Measurements from ENCODE around the gene PDE7B. TPM values are rescaled to one million over a fixed set of nuclear protein-coding genes. Genes with fewer than 3 reads are reported as not detected.
A peak's percentile ranks its signal among the peaks of the same experiment; 100 is the strongest.

The PDE7B gene
- total RNA-seq, 1 donor from 2014 or later: 18.7 TPM

- ATAC-seq (no peak), DNase-seq (ENCODE audit: missing footprints) (no peak)
- intact Hi-C loops (cut with DNase I): no loop called here
Measured at GRCh38 chr6:135909737-135910387, 58.4 kb downstream of the PDE7B start.

DNA sequence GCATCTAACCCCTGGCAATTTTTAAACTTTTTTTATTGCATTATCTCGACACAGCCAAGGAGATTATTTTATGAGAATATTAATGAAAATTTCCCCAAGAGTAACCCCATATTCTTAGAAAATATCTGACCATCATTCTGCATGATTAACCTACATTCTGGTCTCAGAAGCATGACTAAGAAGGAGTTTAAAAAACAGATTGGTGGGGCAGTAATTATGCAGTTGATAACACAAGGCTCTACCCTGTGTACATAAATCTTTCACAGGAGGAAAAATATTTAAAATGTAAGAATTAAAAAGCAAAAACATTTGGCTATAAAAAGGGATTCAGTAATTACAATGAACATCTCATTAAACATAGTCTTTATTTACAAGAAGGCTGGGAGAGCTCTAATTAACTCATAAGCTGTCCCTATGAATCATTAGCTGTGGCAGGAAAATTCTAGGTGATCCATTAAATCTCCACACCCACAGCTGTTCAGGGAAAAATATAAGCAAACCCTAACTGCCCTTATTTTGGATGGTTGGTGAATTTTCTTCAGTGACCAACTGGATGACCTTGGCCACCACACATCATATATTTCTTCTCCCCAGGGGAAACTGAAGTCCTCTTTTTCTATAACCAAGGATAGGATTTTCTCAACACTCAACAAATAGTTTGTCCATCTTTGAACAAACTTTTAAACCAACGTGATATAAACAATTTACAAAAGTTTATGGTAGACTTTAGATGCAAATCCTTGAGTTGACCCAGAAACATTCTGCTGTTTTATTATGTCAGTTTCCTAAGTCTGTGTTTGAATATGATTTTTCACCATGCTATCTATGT is 59.5 kb downstream of the PDE7B start:
- ATAC-seq: no peak
- no peak for DNase-seq (ENCODE audit: missing footprints)
- intact Hi-C loops (cut with DNase I): no loop called here

- no peak for DNase-seq (ENCODE audit: missing footprints)
- intact Hi-C loops (cut with DNase I): no loop called here
Measured at GRCh38 chr6:135913785-135914184, 62.3 kb downstream of the PDE7B start.

GRCh38 chr6:135919026-135919425 is 67.5 kb downstream of the PDE7B start:
- intact Hi-C loops (cut with DNase I): no loop called here
- no peak for DNase-seq (ENCODE audit: missing footprints)
- ATAC-seq: no peak

More at GRCh38 chr6:135913785-135914184, 62.3 kb downstream of the PDE7B start:
- ATAC-seq: no peak

- ATAC-seq (no peak), DNase-seq (ENCODE audit: missing footprints) (no peak)
- intact Hi-C loops (cut with DNase I): no loop called here
Measured at GRCh38 chr6:135920689-135921088, 69.2 kb downstream of the PDE7B start.

DNA sequence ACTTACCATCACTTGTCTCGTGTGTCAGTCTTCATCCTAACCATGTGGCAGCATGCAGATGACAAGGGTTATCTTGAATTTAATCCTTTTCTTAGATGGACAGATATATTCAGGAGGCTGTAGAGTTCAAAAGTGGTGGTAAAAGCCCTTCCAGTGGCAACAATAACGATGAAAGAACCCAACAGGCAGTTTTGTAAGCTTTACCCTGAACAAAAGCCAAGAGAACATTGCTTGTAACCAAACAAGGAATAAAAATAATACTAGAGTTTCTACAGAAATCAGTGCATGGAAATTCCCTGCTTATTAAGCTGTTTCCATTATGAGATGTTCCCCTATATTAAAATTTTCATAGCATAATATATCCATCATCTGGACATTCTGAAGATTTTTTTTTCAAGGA is 69.7 kb downstream of the PDE7B start:
- intact Hi-C loops (cut with DNase I): no loop called here

DNA sequence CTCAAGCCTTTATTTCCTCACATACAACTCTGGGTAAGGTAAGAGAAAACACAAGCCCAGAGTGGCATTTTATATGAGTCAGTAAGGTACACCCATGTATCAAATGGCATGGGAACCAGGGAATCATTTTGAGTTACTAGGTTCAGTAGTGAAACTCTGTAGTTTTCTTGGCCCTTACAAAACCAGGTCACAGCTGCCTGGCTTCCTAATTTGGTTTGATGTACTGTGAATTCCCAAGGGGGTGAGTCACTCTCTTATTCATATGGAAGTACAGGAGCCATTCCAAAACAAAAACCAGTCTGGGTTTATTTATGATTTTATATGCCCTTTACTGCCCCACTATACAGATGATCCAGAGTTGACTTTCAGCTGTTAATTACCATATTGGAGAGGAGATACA is 70.7 kb downstream of the PDE7B start:
- intact Hi-C loops (cut with DNase I): no loop called here
- ATAC-seq (peak; percentile 83), DNase-seq (ENCODE audit: missing footprints) (no peak)

More for the DNA sequence above, 69.7 kb downstream of the PDE7B start:
- DNase-seq (ENCODE audit: missing footprints) (no peak), ATAC-seq (no peak)

GRCh38 chr6:135922746-135923145 is 71.2 kb downstream of the PDE7B start:
- intact Hi-C loops (cut with DNase I): no loop called here
- DNase-seq (ENCODE audit: missing footprints) (peak; percentile 72), ATAC-seq (peak; percentile 81)

GRCh38 chr6:135932651-135933050 is 81.2 kb downstream of the PDE7B start:
- intact Hi-C loops (cut with DNase I): no loop called here
- DNase-seq (ENCODE audit: missing footprints) (no peak), ATAC-seq (no peak)

- ATAC-seq (peak; percentile 53), DNase-seq (ENCODE audit: missing footprints) (no peak)
- intact Hi-C loops (cut with DNase I): no loop called here
Measured at GRCh38 chr6:135935941-135936601, 84.6 kb downstream of the PDE7B start.

DNA sequence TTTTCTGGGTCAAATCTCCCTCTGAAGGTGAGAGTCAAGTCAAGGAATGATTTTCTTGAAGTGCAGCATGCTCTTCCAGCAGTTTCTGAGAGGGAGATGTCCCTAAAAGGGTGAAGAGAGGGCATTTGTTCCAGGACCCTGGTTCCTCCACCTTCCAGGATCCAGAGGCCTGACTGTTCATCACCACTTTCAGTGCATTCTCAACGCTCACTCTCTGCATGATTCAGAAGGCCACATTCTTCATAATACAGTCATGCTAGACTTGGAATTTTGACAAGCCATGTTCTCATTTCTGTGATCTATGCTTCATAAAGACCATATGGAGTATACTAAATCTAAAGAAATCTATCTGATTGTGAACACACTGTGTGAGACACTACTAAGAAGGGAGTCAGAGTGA is 85.1 kb downstream of the PDE7B start:
- DNase-seq (ENCODE audit: missing footprints): no peak
- intact Hi-C loops (cut with DNase I): no loop called here
- ATAC-seq: no peak

GRCh38 chr6:135937106-135937505 is 85.6 kb downstream of the PDE7B start:
- ATAC-seq (no peak), DNase-seq (ENCODE audit: missing footprints) (no peak)
- intact Hi-C loops (cut with DNase I): no loop called here

- ATAC-seq (peak; percentile 84), DNase-seq (ENCODE audit: missing footprints) (no peak)
Measured at GRCh38 chr6:135938576-135939207, 87.2 kb downstream of the PDE7B start.

DNA sequence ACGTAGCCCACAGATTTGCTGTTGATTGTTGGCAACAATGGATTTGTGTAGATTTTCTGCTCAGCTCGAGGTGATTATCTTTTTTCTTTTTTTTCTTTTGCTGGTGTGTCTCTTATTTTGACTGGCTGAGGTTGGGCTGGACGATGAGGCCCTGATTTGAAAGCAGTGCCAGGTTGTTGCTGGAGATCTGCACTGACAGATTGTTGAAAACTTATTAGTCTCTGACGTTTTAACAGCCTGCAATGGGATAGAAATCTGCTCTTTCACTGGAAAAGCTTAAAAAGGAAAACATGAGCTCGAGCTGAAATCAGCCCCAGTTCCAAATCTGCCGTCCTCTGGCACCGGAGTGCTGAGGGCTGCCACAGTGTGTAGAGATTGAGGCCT is 87.7 kb downstream of the PDE7B start:
- intact Hi-C loops (cut with DNase I): no loop called here
- DNase-seq (ENCODE audit: missing footprints) (no peak), ATAC-seq (peak; percentile 65)

More at GRCh38 chr6:135938576-135939207, 87.2 kb downstream of the PDE7B start:
- intact Hi-C loops (cut with DNase I): no loop called here

DNA sequence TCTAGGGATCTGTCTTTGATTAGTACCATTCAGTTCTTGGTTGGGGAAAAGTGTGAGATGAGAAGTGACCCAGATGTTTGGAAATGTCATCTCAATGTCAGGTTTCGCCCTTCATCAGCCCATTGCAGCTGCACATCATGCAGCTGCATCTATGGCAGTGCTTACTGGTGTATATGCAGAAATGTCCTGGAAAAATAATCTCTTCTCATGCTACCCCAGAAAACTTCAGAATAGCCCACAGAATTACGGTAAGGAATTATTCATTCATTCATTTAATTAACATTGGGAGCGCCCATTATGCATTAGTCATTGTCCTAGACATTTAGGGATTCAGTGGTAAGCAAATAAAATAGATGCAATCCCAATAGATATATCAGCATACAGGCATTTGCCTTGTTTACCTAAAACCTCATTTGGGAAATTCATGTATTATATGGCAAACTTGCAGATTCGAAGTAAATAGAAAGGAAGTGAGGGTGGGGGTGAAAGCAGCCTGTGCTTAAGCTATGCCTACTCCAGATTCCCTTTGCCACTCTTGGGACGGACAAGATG is 89.2 kb downstream of the PDE7B start:
- DNase-seq (ENCODE audit: missing footprints): no peak
- intact Hi-C loops (cut with DNase I): no loop called here
- ATAC-seq: no peak

GRCh38 chr6:135941275-135942025 is 89.9 kb downstream of the PDE7B start:
- DNase-seq (ENCODE audit: missing footprints) (no peak), ATAC-seq (no peak)
- intact Hi-C loops (cut with DNase I): no loop called here

GRCh38 chr6:135944120-135944519 is 92.6 kb downstream of the PDE7B start:
- no peak for ATAC-seq
- no peak for DNase-seq (ENCODE audit: missing footprints)
- intact Hi-C loops (cut with DNase I): no loop called here

- DNase-seq (ENCODE audit: missing footprints) (no peak), ATAC-seq (no peak)
- intact Hi-C loops (cut with DNase I): loop anchor here (5.0 kb wide), 1 partner anchor 281 kb away; no protein-coding TSS in a partner anchor
Measured at GRCh38 chr6:135946674-135947073, 95.2 kb downstream of the PDE7B start.

Data from Right ventricle myocardium inferior (tissue), 1 donor.